HepG2 (cell line): ENCODE data around the gene CALD1. TPM values are rescaled to one million over a fixed set of nuclear protein-coding genes. Genes with fewer than 3 reads are reported as not detected.

Experiments
- FOXO1 ChIP-seq: sonication (generic); formaldehyde crosslinking; IDR thresholded peaks from 2 replicates; pipeline ENCODE4 v1.4.0; 2020; ENCODE audit warnings: missing genetic modification reagents
- HDAC1 ChIP-seq: sonication (generic); formaldehyde crosslinking; IDR thresholded peaks from 2 replicates; pipeline ENCODE4 v1.5.1; 2020; ENCODE audit warnings: mild to moderate bottlenecking, missing genetic modification reagents
- LCORL ChIP-seq, 2 experiments: fragments of 450-650 bp in 1 of 2; sonication (generic) in 1 of 2; formaldehyde crosslinking in 1 of 2; IDR thresholded peaks; 2 replicates each; pipeline versions ENCODE4 v1.5.0 to v1.6.1; 2017 to 2020; ENCODE audit warnings: antibody characterized with exemption in 1 of 2, missing genetic modification reagents in 1 of 2
- MEF2D ChIP-seq: sonication (generic); formaldehyde crosslinking; IDR thresholded peaks from 2 replicates; pipeline ENCODE4 v1.5.1; 2020; ENCODE audit warnings: mild to moderate bottlenecking, missing genetic modification reagents
- NR2C2 ChIP-seq: sonication (generic); formaldehyde crosslinking; IDR thresholded peaks from 2 replicates; pipeline ENCODE4 v1.4.0; 2020; ENCODE audit warnings: missing genetic modification reagents, mild to moderate bottlenecking, moderate library complexity, borderline replicate concordance
- SIN3A ChIP-seq: IDR thresholded peaks from 2 replicates; pipeline ENCODE4 v1.6.1; 2011; ENCODE audit warnings: low read depth, mild to moderate bottlenecking, control low read depth, low read length, borderline replicate concordance
- SMAD3 ChIP-seq: sonication (generic); formaldehyde crosslinking; IDR thresholded peaks from 2 replicates; pipeline ENCODE4 v1.4.0; 2020; ENCODE audit warnings: missing genetic modification reagents
- TEAD3 ChIP-seq: optimal IDR thresholded peaks from 2 replicates; pipeline ENCODE3; 2016; ENCODE audit warnings: borderline replicate concordance
- ZC3H13 ChIP-seq: sonication (generic); formaldehyde crosslinking; IDR thresholded peaks from 2 replicates; pipeline ENCODE4 v1.8.1; 2023; ENCODE audit warnings: mild to moderate bottlenecking, missing genetic modification reagents, moderate library complexity
- ZNF331 ChIP-seq: sonication (generic); formaldehyde crosslinking; IDR thresholded peaks from 2 replicates; pipeline ENCODE4 v1.4.0; 2020; ENCODE audit warnings: missing genetic modification reagents
- ZSCAN22 ChIP-seq: sonication (generic); formaldehyde crosslinking; IDR thresholded peaks from 2 replicates; pipeline ENCODE4 v1.4.0; 2020; ENCODE audit warnings: mild to moderate bottlenecking, missing genetic modification reagents
- polyA plus RNA-seq, 8 experiments: library from polyadenylated mRNA; depleted of rRNA in 3 of 8; stranded (reverse) in 7 of 8; unstranded in 1 of 8; fragments of >200 nt; fragmentation: Illumina TruSeq in 4 of 8; extraction: Trizol in 4 of 8; gene quantifications; 2 replicates each; pipeline versions ENCODE4 v1.2.1 to v1.2.3, GENCODE V29; 2011 to 2016; ENCODE audit warnings: low read depth in 4 of 8, missing spikeins in 1 of 8, mixed read lengths in 1 of 8; ENCODE audit not compliant: insufficient read depth in 1 of 8
- total RNA-seq, 5 experiments: library from RNA; depleted of rRNA; stranded (reverse); fragments of >200 nt; fragmentation: Illumina TruSeq; extraction: Trizol; gene quantifications; 2 replicates each; pipeline ENCODE4 v1.2.3, GENCODE V29; 2016; ENCODE audit warnings: low read depth in 1 of 5
- TF ChIP-seq, protein P1 (sequence below): sonication (generic); formaldehyde crosslinking; IDR thresholded peaks from 2 replicates; pipeline ENCODE4 v1.9.0; 2021; ENCODE audit warnings: mild to moderate bottlenecking, missing genetic modification reagents
- TF ChIP-seq, protein P2 (sequence below): sonication (generic); formaldehyde crosslinking; conservative IDR thresholded peaks from 2 replicates; pipeline ENCODE4 v1.8.0; 2022; ENCODE audit warnings: mild to moderate bottlenecking, moderate library complexity, missing genetic modification reagents
- TF ChIP-seq, protein P3 (sequence below): sonication (generic); formaldehyde crosslinking; IDR thresholded peaks from 2 replicates; pipeline ENCODE4 v1.4.0; 2020; ENCODE audit warnings: missing genetic modification reagents, borderline replicate concordance
- TF ChIP-seq, protein P4 (sequence below): sonication (generic); formaldehyde crosslinking; IDR thresholded peaks from 2 replicates; pipeline ENCODE4 v1.8.0; 2022; ENCODE audit warnings: mild to moderate bottlenecking, missing genetic modification reagents; ENCODE audit not compliant: insufficient replicate concordance

The CALD1 gene
- total and polyA plus RNA-seq, 2 of the 13 experiments (the other 11 are each of a cell fraction or from before 2014, with no cell fraction given) = 53.0 to 112 TPM

DNA sequence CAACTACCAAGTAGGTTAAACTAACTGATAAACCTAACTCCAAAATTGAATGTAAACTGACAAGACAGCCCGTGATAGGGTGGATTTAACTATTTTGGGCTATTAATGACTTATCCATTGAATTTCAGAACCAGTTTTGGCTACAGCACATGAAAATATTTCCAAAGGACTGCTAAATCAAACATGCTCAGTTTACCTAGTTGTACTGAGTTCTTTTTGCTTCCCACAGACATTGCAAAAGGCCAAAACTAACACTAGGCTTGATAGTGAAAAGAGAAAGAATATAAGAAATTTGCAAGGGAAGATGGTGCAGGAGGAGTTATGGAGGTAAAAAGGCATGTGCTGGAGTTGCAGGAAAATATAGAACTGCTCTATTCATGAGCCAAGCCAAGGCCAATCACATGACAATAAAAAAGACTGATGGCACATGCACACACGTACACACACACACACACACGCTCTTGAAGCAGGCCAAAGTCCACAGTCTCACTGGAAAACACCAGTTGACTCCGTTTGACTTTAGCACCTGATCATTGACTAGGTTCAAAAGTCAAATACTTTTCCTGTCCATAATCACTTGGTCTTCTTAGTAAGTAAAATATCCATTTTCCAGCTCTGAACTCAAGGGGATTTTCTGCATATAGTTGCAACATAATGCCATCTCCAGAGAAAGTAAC, 130.9 kb downstream of the CALD1 start (continued):
- TF ChIP-seq, protein P1, sequence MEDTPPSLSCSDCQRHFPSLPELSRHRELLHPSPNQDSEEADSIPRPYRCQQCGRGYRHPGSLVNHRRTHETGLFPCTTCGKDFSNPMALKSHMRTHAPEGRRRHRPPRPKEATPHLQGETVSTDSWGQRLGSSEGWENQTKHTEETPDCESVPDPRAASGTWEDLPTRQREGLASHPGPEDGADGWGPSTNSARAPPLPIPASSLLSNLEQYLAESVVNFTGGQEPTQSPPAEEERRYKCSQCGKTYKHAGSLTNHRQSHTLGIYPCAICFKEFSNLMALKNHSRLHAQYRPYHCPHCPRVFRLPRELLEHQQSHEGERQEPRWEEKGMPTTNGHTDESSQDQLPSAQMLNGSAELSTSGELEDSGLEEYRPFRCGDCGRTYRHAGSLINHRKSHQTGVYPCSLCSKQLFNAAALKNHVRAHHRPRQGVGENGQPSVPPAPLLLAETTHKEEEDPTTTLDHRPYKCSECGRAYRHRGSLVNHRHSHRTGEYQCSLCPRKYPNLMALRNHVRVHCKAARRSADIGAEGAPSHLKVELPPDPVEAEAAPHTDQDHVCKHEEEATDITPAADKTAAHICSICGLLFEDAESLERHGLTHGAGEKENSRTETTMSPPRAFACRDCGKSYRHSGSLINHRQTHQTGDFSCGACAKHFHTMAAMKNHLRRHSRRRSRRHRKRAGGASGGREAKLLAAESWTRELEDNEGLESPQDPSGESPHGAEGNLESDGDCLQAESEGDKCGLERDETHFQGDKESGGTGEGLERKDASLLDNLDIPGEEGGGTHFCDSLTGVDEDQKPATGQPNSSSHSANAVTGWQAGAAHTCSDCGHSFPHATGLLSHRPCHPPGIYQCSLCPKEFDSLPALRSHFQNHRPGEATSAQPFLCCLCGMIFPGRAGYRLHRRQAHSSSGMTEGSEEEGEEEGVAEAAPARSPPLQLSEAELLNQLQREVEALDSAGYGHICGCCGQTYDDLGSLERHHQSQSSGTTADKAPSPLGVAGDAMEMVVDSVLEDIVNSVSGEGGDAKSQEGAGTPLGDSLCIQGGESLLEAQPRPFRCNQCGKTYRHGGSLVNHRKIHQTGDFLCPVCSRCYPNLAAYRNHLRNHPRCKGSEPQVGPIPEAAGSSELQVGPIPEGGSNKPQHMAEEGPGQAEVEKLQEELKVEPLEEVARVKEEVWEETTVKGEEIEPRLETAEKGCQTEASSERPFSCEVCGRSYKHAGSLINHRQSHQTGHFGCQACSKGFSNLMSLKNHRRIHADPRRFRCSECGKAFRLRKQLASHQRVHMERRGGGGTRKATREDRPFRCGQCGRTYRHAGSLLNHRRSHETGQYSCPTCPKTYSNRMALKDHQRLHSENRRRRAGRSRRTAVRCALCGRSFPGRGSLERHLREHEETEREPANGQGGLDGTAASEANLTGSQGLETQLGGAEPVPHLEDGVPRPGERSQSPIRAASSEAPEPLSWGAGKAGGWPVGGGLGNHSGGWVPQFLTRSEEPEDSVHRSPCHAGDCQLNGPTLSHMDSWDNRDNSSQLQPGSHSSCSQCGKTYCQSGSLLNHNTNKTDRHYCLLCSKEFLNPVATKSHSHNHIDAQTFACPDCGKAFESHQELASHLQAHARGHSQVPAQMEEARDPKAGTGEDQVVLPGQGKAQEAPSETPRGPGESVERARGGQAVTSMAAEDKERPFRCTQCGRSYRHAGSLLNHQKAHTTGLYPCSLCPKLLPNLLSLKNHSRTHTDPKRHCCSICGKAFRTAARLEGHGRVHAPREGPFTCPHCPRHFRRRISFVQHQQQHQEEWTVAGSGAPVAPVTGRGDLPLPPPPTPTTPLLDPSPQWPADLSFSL (CRISPR knock-in tag) = peak; percentile 89
- no peak for TF ChIP-seq SIN3A
- TF ChIP-seq FOXO1 (CRISPR knock-in tag) = peak; percentile 95
- TF ChIP-seq, protein P2, sequence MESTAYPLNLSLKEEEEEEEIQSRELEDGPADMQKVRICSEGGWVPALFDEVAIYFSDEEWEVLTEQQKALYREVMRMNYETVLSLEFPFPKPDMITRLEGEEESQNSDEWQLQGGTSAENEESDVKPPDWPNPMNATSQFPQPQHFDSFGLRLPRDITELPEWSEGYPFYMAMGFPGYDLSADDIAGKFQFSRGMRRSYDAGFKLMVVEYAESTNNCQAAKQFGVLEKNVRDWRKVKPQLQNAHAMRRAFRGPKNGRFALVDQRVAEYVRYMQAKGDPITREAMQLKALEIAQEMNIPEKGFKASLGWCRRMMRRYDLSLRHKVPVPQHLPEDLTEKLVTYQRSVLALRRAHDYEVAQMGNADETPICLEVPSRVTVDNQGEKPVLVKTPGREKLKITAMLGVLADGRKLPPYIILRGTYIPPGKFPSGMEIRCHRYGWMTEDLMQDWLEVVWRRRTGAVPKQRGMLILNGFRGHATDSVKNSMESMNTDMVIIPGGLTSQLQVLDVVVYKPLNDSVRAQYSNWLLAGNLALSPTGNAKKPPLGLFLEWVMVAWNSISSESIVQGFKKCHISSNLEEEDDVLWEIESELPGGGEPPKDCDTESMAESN (CRISPR knock-in tag) = no peak
- TF ChIP-seq, protein P3, sequence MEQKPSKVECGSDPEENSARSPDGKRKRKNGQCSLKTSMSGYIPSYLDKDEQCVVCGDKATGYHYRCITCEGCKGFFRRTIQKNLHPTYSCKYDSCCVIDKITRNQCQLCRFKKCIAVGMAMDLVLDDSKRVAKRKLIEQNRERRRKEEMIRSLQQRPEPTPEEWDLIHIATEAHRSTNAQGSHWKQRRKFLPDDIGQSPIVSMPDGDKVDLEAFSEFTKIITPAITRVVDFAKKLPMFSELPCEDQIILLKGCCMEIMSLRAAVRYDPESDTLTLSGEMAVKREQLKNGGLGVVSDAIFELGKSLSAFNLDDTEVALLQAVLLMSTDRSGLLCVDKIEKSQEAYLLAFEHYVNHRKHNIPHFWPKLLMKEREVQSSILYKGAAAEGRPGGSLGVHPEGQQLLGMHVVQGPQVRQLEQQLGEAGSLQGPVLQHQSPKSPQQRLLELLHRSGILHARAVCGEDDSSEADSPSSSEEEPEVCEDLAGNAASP (CRISPR knock-in tag) = peak; percentile 59; the same call in 1 of the 2 replicates
- peak; percentile 54; the same call in 1 of the 2 replicates for TF ChIP-seq SMAD3 (CRISPR knock-in tag)
- no peak for TF ChIP-seq ZC3H13 (CRISPR knock-in tag)
- peak; percentile 52; the same call in 1 of the 2 replicates for TF ChIP-seq MEF2D (CRISPR knock-in tag)
- TF ChIP-seq NR2C2 = peak; percentile 49; the same call in 1 of the 2 replicates
- TF ChIP-seq, protein P4, sequence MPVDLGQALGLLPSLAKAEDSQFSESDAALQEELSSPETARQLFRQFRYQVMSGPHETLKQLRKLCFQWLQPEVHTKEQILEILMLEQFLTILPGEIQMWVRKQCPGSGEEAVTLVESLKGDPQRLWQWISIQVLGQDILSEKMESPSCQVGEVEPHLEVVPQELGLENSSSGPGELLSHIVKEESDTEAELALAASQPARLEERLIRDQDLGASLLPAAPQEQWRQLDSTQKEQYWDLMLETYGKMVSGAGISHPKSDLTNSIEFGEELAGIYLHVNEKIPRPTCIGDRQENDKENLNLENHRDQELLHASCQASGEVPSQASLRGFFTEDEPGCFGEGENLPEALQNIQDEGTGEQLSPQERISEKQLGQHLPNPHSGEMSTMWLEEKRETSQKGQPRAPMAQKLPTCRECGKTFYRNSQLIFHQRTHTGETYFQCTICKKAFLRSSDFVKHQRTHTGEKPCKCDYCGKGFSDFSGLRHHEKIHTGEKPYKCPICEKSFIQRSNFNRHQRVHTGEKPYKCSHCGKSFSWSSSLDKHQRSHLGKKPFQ (CRISPR knock-in tag) = peak; percentile 33
- peak; percentile 86 for TF ChIP-seq TEAD3
- TF ChIP-seq ZNF331 (CRISPR knock-in tag) = peak; percentile 62; the same call in 1 of the 2 replicates
- TF ChIP-seq HDAC1 = peak; percentile 83
- 0 out of 2 replicates have a peak, but pooled peaks have one; percentile 27 for TF ChIP-seq ZSCAN22
- TF ChIP-seq LCORL (IDR thresholded peaks at IDR 0.05) = no peak
- peak; percentile 87 for TF ChIP-seq LCORL (CRISPR knock-in tag; IDR thresholded peaks at IDR 0.05)
